Endodermal cell (in vitro differentiated cells): ENCODE measurements around the gene SAMHD1. TPM values are rescaled to one million over a fixed set of nuclear protein-coding genes. Genes with fewer than 3 reads are reported as not detected.
"Not testable (repeated sequence)": the region's sequence is repeated elsewhere in the genome, so short reads cannot be mapped to it uniquely, and the experiment has no call there.

Experiments
- DNase-seq: peaks from one replicate; pipeline ENCODE4 v3.0.0-alpha.2; 2017
- H3K27ac ChIP-seq: 2 replicates; pipeline ENCODE4 v1.5.1; 2013; ENCODE audit warnings: mild to moderate bottlenecking, low read depth, low read length, moderate library complexity
- H3K27me3 ChIP-seq: 2 replicates; pipeline ENCODE4 v1.6.1; 2013; ENCODE audit warnings: mild to moderate bottlenecking, low read length, moderate library complexity; ENCODE audit not compliant: insufficient read depth, control insufficient read depth, poor library complexity, severe bottlenecking
- H3K36me3 ChIP-seq: 2 replicates; pipeline ENCODE4 v1.7.0; 2013; ENCODE audit warnings: mild to moderate bottlenecking, low read length, moderate library complexity; ENCODE audit not compliant: control insufficient read depth, insufficient read depth
- H3K4me1 ChIP-seq: one replicate; pipeline ENCODE4 v1.7.0; 2013; ENCODE audit warnings: low read length; ENCODE audit not compliant: control insufficient read depth, insufficient read depth
- H3K4me3 ChIP-seq: 2 replicates; pipeline ENCODE4 v1.5.1; 2013; ENCODE audit warnings: mild to moderate bottlenecking, low read length, moderate library complexity
- H3K9ac ChIP-seq: 2 replicates; pipeline ENCODE4 v1.6.1; 2013; ENCODE audit warnings: mild to moderate bottlenecking, low read length, moderate library complexity; ENCODE audit not compliant: poor library complexity, severe bottlenecking; ENCODE audit errors: extremely low read depth
- H3K9me3 ChIP-seq: 2 replicates; pipeline ENCODE4 v1.6.1; 2013; ENCODE audit warnings: mild to moderate bottlenecking, low read length, moderate library complexity; ENCODE audit not compliant: control insufficient read depth
- H3K27ac Mint-ChIP-seq: 2 replicates; pipeline ENCODE4 v1.8.0; 2020; ENCODE audit warnings: mixed read lengths
- H3K27me3 Mint-ChIP-seq: 2 replicates; pipeline ENCODE4 v1.8.0; 2021; ENCODE audit warnings: mild to moderate bottlenecking, mixed read lengths; ENCODE audit not compliant: insufficient read depth
- H3K36me3 Mint-ChIP-seq: 2 replicates; pipeline ENCODE4 v1.8.0; 2020; ENCODE audit warnings: low read depth, mixed read lengths
- H3K4me1 Mint-ChIP-seq: 2 replicates; pipeline ENCODE4 v1.8.0; 2020; ENCODE audit warnings: mixed read lengths
- H3K4me3 Mint-ChIP-seq: 2 replicates; pipeline ENCODE4 v1.8.0; 2020; ENCODE audit warnings: mild to moderate bottlenecking, moderate library complexity, mixed read lengths
- H3K9me3 Mint-ChIP-seq: 2 replicates; pipeline ENCODE4 v1.8.0; 2020; ENCODE audit warnings: mild to moderate bottlenecking, mixed read lengths
- WGBS, 2 experiments: methylation state at CpG; one replicate each; pipeline versions ENCODE4 v1.1.5 to v1.1.7; 2013; ENCODE audit warnings: missing lambda C conversion rate in 2 of 2, mixed read lengths in 1 of 2; ENCODE audit not compliant: insufficient coverage in 1 of 2, insufficient read length in 1 of 2; 5-methylcytosine and 5-hydroxymethylcytosine counted together
- long read RNA-seq, 4 experiments: library from polyadenylated mRNA in 2 of 4; library from RNA in 1 of 4; library from capped mRNA in 1 of 4; stranded (forward) in 3 of 4; unstranded in 1 of 4; transcript quantifications; one replicate each; pipeline ENCODE4 v2.0.0, GENCODE V29; 2020 to 2021; ENCODE audit warnings: inconsistent platforms in 1 of 4
- polyA plus RNA-seq, 2 experiments: library from polyadenylated mRNA; stranded (reverse); fragments of 50-300 nt; gene quantifications; one replicate each; pipeline ENCODE4 v1.2.3, GENCODE V29; 2013
- total RNA-seq, 2 donors: library from RNA; stranded (reverse); fragmentation: NEBNext Ultra II Directional in 1 of 2; extraction: Animal tissue kit (Norgen Biotek cat#: 25700) in 1 of 2; gene quantifications; 2 replicates in 1 of 2; 3 replicates in 1 of 2; pipeline ENCODE4 v1.2.1, GENCODE V29; 2021
- TF ChIP-seq, protein P1 (sequence below): fragments of 200-600 bp; sonication (generic); conservative IDR thresholded peaks from 2 replicates; pipeline ENCODE4 v1.5.0; 2021; ENCODE audit warnings: antibody characterized with exemption, mild to moderate bottlenecking

The SAMHD1 gene
- total RNA-seq: 1 to 10 TPM; 3.7 to 4.9 TPM
- polyA plus RNA-seq (2013, experiment 1 of 2): 6.9 TPM
- 4.2 TPM for polyA plus RNA-seq (2013, experiment 2 of 2)
- long read RNA-seq, experiment 1: 0 reads
- long read RNA-seq, experiment 2: 0 reads
- long read RNA-seq, experiment 3, full-length matches to known transcripts: 18 of 20 reads
- long read RNA-seq, experiment 3, partial matches to known transcripts: 1 of 20 reads
- long read RNA-seq, experiment 3, other reads (novel, unspliced or antisense): 1 of 20 reads
- long read RNA-seq, experiment 4, full-length matches to known transcripts: 1 of 1 reads
- long read RNA-seq, experiment 4, partial matches to known transcripts: 0 of 1 reads
- long read RNA-seq, experiment 4, other reads (novel, unspliced or antisense): 0 of 1 reads

DNA sequence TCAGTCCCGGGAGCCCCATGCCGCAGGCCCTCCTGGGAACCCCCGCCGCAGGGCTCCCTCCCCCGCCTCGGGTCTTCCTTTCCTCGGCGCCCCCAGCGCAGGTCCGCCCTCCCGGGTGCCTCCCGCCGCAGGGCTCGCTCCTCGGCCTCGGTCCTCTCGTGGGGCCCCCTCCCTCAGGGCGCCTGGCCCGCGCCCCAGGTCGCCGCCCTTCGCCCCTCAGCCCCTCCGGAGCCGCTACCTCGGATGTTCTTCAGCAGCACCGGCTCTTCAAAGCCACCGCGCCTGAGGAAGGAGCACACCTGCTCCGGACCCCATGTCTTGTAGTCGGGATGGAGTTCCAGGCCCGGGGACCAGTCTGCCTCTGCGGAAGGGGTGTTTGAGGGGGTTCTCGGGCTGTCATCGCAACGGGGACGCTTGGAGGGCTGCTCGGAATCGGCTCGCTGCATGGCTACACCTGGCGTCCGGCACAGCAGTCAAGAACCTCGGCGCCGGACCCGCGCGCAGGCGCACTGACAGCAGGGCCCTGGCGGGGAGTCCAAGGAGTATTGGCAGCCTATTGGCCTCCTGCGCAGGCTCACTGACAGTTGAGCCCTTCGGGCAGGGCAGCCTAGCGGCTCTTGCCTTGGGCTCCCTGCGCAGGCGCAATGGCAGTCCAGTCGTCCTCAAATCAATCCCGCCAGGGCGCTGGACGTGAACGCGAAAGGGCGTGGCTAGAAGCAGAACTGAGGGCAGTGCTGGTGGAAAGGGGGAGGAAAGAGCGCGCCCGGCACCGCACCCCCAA is at the start of gene SAMHD1:
TSS of gene SAMHD1 (minus strand) at position 511 of the 781 bp plus-strand sequence. CDS start at position 446, 65 bp downstream.
- no peaks in the 10 kb centered on the region for H3K36me3 ChIP-seq
- H3K4me3 Mint-ChIP-seq: peak within 1 kb of the TSS; percentile 75
- H3K27me3 ChIP-seq: peaks cover 48% of the 10 kb centered on the region
- no peak within 1 kb of the TSS for H3K27ac ChIP-seq
- 0% methylated on average over 29 to 66 of the region's 66 CpGs for WGBS, 2 experiments
- H3K9me3 Mint-ChIP-seq: no peaks in the 10 kb centered on the region
- H3K27me3 Mint-ChIP-seq: peaks cover 50% of the 10 kb centered on the region
- H3K4me1 Mint-ChIP-seq: peaks cover 10% of the 10 kb centered on the region
- peak; percentile 99 for DNase-seq
- H3K9me3 ChIP-seq: no peaks in the 10 kb centered on the region
- TF ChIP-seq, protein P1, sequence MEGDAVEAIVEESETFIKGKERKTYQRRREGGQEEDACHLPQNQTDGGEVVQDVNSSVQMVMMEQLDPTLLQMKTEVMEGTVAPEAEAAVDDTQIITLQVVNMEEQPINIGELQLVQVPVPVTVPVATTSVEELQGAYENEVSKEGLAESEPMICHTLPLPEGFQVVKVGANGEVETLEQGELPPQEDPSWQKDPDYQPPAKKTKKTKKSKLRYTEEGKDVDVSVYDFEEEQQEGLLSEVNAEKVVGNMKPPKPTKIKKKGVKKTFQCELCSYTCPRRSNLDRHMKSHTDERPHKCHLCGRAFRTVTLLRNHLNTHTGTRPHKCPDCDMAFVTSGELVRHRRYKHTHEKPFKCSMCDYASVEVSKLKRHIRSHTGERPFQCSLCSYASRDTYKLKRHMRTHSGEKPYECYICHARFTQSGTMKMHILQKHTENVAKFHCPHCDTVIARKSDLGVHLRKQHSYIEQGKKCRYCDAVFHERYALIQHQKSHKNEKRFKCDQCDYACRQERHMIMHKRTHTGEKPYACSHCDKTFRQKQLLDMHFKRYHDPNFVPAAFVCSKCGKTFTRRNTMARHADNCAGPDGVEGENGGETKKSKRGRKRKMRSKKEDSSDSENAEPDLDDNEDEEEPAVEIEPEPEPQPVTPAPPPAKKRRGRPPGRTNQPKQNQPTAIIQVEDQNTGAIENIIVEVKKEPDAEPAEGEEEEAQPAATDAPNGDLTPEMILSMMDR: no peak
- H3K9ac ChIP-seq: no peak within 1 kb of the TSS
- H3K4me3 ChIP-seq: peak within 1 kb of the TSS; percentile 79
- no peaks in the 10 kb centered on the region for H3K36me3 Mint-ChIP-seq
- H3K27ac Mint-ChIP-seq: peak within 1 kb of the TSS; percentile 84
- H3K4me1 ChIP-seq: peaks cover 4% of the 10 kb centered on the region

DNA sequence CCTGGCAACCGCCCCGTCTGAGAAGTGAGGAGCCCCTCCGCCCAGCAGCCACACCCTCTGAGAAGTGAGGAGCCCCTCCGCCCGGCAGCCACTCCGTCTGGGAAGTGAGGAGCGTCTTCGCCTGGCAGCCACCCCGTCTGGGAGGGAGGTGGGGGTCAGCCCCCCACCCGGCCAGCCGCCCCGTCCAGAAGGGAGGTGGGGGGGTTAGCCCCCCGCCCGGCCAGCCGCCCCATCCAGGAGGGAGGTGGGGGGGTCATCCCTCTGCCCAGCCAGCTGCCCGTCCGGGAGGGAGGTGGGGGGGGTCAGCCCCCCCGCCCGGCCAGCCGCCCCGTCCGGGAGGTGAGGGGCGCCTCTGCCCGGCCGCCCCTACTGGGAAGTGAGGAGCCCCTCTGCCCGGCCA is 48.7 kb upstream of the SAMHD1 start:
- no CpG with 5 or more reads among the region's 26 CpGs for WGBS, 2 experiments
- H3K4me1 Mint-ChIP-seq, DNase-seq: not testable (repeated sequence)

DNA sequence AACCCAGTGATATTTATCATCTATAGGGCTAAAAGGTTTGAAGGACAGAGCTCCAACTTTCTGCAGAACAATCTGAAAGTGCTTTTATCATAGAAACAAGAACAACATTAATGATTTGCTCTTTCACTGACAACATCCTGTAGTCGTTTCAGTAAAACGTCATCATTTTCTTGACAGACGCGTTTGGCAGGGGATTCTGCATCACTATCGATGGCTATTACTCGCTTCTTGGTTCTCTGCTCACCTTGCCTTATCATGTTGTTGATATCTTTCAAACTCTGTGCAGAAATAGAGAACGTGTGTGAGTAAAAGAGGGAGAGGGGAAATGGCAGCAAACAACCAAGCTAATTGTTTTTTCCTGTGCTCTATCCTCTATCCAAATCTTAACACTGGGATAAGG is 47.1 kb upstream of the SAMHD1 start:
- H3K4me1 Mint-ChIP-seq: no peaks in the 10 kb centered on the region
- DNase-seq: no peak
- peaks cover 68% of the 10 kb centered on the region for H3K36me3 Mint-ChIP-seq
- H3K9me3 Mint-ChIP-seq: peaks cover 56% of the 10 kb centered on the region
- Histone ChIP-seq H3K4me3 (no peak overlapping the region), H3K9ac (no peak overlapping the region), H3K27me3 (no peaks in the 10 kb centered on the region), H3K4me1 (no peaks in the 10 kb centered on the region), H3K9me3 (peaks cover 32% of the 10 kb centered on the region), H3K36me3 (peaks cover 27% of the 10 kb centered on the region), H3K27ac (no peak overlapping the region)
- no peak overlapping the region for H3K4me3 Mint-ChIP-seq
- 96 to 100% methylated on average over 6 to 7 of the region's 7 CpGs for WGBS, 2 experiments
- no peaks in the 10 kb centered on the region for H3K27me3 Mint-ChIP-seq
- TF ChIP-seq, protein P1: no peak
- H3K27ac Mint-ChIP-seq: no peak overlapping the region

More for the DNA sequence above, 48.7 kb upstream of the SAMHD1 start:
- not testable (repeated sequence) for H3K27me3 Mint-ChIP-seq, H3K4me1 ChIP-seq, H3K27me3 ChIP-seq, H3K4me3 ChIP-seq, H3K27ac ChIP-seq, H3K9ac ChIP-seq, H3K4me3 Mint-ChIP-seq, H3K27ac Mint-ChIP-seq
- H3K9me3 ChIP-seq: peaks cover 19% of the 10 kb centered on the region
- Mint-ChIP-seq H3K36me3 (peaks cover 60% of the 10 kb centered on the region), H3K9me3 (peaks cover 41% of the 10 kb centered on the region)
- H3K36me3 ChIP-seq: peaks cover 29% of the 10 kb centered on the region
